Fibroblast of lung (primary cell): Measurements from ENCODE around the gene CHADL. TPM values are rescaled to one million over a fixed set of nuclear protein-coding genes. Genes with fewer than 3 reads are reported as not detected.
A peak's percentile ranks its signal among the peaks of the same experiment; 100 is the strongest.
"Not testable (repeated sequence)": the region's sequence is repeated elsewhere in the genome, so short reads cannot be mapped to it uniquely, and the experiment has no call there.

Source experiments
- DNase-seq, 2 donors: peaks; one replicate each; pipeline versions ENCODE4 v3.0.0 to v3.0.0-alpha.2; 2010; ENCODE audit warnings: low read depth in 2 of 2
- H2AFZ ChIP-seq: 2 replicates; pipeline ENCODE4 v1.5.1; 2012; ENCODE audit warnings: low read length, control low read depth, inconsistent platforms
- H3K27ac ChIP-seq: 2 replicates; pipeline ENCODE4 v1.5.1; 2011; ENCODE audit warnings: low read length, control low read depth; ENCODE audit not compliant: insufficient read depth
- H3K27me3 ChIP-seq: 2 replicates; pipeline ENCODE4 v1.5.1; 2011; ENCODE audit warnings: mild to moderate bottlenecking, low read length; ENCODE audit not compliant: control insufficient read depth, insufficient read depth
- H3K36me3 ChIP-seq: 2 replicates; pipeline ENCODE4 v1.5.1; 2011; ENCODE audit warnings: low read length; ENCODE audit not compliant: control insufficient read depth, insufficient read depth
- H3K4me1 ChIP-seq: 2 replicates; pipeline ENCODE4 v1.5.1; 2011; ENCODE audit warnings: low read length; ENCODE audit not compliant: control insufficient read depth, insufficient read depth; ENCODE audit errors: extremely low read depth
- H3K4me2 ChIP-seq: 2 replicates; pipeline ENCODE4 v1.5.1; 2011; ENCODE audit warnings: low read length, control low read depth; ENCODE audit not compliant: insufficient read depth; ENCODE audit errors: extremely low read depth
- H3K4me3 ChIP-seq, 4 experiments: fragments of 200-600 bp in 1 of 4; sonication (generic) in 1 of 4; replicated peaks in 1 of 4; 2 replicates each; pipeline ENCODE4 v1.5.1; 2011 to 2016; ENCODE audit warnings: low read length in 4 of 4, low read depth in 3 of 4, mild to moderate bottlenecking in 3 of 4, control low read depth in 2 of 4, inconsistent platforms in 1 of 4, mixed read lengths in 1 of 4; ENCODE audit not compliant: insufficient read depth in 1 of 4; ENCODE audit errors: control extremely low read depth in 1 of 4
- H3K79me2 ChIP-seq: 2 replicates; pipeline ENCODE4 v1.5.1; 2012; ENCODE audit warnings: mild to moderate bottlenecking, low read length, inconsistent platforms; ENCODE audit not compliant: control insufficient read depth, insufficient read depth
- H3K9ac ChIP-seq: 2 replicates; pipeline ENCODE4 v1.5.1; 2011; ENCODE audit warnings: mild to moderate bottlenecking, low read length, control low read depth; ENCODE audit not compliant: insufficient read depth
- H3K9me3 ChIP-seq: 2 replicates; pipeline ENCODE4 v1.5.1; 2012; ENCODE audit warnings: low read depth, low read length; ENCODE audit not compliant: control insufficient read depth, insufficient read depth
- H4K20me1 ChIP-seq: 2 replicates; pipeline ENCODE4 v1.5.1; 2011; ENCODE audit warnings: low read length; ENCODE audit not compliant: control insufficient read depth, insufficient read depth; ENCODE audit errors: extremely low read depth
- EZH2 ChIP-seq: IDR thresholded peaks from 2 replicates; pipeline ENCODE4 v1.5.1; 2012; ENCODE audit warnings: low read length, control low read depth, mild to moderate bottlenecking; ENCODE audit errors: missing control alignments
- polyA plus RNA-seq, 2 donors: library from polyadenylated mRNA; depleted of rRNA in 1 of 2; stranded (reverse) in 1 of 2; unstranded in 1 of 2; fragments of >200 nt; gene quantifications; 2 replicates each; pipeline ENCODE4 v1.2.1, GENCODE V29; 2011 to 2012; ENCODE audit warnings: missing spikeins in 1 of 2
- total RNA-seq: library from RNA; depleted of rRNA; stranded (reverse); fragments of >200 nt; gene quantifications from 2 replicates; pipeline ENCODE4 v1.2.1, GENCODE V29; 2014
- TF ChIP-seq, protein P1 (sequence below), 2 donors: IDR thresholded peaks in 1 of 2; conservative IDR thresholded peaks in 1 of 2; 1 replicate in 1 of 2; 2 replicates in 1 of 2; pipeline ENCODE4 v1.5.1; 2011 to 2012; ENCODE audit warnings: low read length in 2 of 2, control low read depth in 1 of 2, inconsistent platforms in 1 of 2, low read depth in 1 of 2, mild to moderate bottlenecking in 1 of 2

The CHADL gene
- total and polyA plus RNA-seq, 2 donors (not counting 1 experiment from before 2014, with no cell fraction given): 0.10 to 3.1 TPM

DNA sequence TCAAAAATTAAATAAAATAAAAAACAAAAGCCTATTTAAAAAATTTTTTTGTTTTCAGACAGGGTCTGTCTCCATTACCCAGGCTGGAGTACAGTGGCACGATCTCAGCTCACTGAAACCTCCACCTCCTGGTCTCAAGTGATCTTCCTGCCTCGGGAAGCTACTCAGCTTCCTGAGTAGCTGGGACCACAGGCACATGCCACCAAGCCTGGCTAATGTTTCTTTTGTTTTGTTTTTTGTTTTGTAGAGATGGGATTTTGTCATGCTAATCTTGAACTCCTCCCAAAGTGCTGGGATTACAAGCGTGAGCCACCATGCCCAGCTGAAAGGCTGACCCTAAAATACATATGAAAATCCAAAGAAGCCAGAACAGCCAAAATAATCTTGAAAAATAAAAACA lies 56.1 kb downstream of the CHADL start:
- Histone ChIP-seq H3K27me3 (no peaks in the 10 kb centered on the region), H2AFZ (no peak overlapping the region), H3K79me2 (no peaks in the 10 kb centered on the region), H4K20me1 (no peaks in the 10 kb centered on the region), H3K9me3 (no peaks in the 10 kb centered on the region), H3K9ac (no peak overlapping the region), H3K4me3 (no peak overlapping the region), H3K36me3 (no peaks in the 10 kb centered on the region), H3K27ac (no peak overlapping the region), H3K4me1 (no peaks in the 10 kb centered on the region), H3K4me2 (no peak overlapping the region)
- DNase-seq: no peak
- TF ChIP-seq, protein P1, sequence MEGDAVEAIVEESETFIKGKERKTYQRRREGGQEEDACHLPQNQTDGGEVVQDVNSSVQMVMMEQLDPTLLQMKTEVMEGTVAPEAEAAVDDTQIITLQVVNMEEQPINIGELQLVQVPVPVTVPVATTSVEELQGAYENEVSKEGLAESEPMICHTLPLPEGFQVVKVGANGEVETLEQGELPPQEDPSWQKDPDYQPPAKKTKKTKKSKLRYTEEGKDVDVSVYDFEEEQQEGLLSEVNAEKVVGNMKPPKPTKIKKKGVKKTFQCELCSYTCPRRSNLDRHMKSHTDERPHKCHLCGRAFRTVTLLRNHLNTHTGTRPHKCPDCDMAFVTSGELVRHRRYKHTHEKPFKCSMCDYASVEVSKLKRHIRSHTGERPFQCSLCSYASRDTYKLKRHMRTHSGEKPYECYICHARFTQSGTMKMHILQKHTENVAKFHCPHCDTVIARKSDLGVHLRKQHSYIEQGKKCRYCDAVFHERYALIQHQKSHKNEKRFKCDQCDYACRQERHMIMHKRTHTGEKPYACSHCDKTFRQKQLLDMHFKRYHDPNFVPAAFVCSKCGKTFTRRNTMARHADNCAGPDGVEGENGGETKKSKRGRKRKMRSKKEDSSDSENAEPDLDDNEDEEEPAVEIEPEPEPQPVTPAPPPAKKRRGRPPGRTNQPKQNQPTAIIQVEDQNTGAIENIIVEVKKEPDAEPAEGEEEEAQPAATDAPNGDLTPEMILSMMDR (conservative IDR thresholded peaks at IDR 0.05 in 1 of 2, IDR thresholded peaks at IDR 0.05 in 1 of 2; ENCODE audit: low read depth in 1 of 2, low read length in 2 of 2): no peak
- no peak for TF ChIP-seq EZH2

DNA sequence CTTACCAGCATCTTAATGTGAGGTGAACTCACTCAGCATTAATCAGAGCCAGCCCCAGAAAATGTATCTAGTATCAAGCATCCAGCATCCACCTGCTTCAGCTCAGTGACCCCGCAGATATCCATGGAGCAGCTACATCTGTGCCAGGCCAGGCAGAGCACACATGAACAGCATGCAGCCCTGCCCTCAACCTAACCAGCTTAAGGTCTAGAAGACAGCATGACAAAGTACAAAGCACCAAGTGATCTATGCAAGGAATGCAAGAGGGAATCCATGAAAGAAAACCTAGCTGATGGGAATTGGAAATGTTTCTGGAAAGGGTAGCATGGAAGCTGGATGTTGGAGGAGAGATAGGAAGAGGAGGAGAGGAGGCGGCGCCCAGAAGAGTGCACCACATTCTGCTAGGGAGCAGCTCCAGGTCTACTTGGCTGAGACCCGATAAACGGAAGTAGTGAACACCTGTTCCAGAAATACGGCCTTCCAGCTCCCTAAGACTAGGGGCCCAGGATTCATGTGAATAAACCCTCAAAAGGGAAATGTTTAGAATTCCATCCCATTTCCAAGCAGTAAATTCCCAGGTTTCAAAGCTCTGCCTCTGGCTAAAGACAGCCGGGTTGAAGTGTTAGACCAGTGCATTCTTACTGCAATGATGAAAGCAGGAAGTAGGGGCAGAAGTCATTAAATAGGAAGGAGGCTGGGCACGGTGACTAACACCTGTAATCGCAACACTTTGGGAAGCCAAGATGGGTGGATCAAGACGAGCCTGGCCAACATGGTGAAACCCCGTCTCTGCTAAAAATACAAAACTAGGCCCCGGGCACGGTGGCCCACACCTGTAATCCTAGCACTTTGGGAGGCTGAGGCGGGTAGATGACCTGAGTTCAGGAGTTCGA lies 59.1 kb downstream of the CHADL start:
- DNase-seq: peak in 1 of 2 donors; percentile 82
- TF ChIP-seq EZH2: no peak
- TF ChIP-seq, protein P1 (conservative IDR thresholded peaks at IDR 0.05 in 1 of 2, IDR thresholded peaks at IDR 0.05 in 1 of 2; ENCODE audit: low read depth in 1 of 2, low read length in 2 of 2): no peak
- H3K4me3 ChIP-seq: no peak overlapping the region

DNA sequence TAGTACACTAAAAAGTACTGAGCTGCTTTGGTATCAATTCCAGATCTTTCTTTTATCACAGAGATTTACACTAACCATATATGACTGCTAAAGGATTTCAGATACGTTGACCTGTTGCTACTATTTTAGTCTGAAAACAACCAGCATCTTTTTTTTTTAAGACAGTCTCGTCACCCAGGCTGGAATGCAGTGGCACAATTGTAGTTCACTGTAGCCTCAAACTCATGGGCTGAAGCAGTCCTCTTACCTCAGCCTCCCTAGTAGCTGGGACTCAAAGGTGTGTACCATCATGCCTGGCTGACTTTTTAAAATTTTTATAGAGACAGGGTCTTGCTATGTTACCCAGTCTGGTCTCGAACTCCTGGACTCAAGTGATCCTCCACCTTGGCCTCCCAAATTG lies 59.8 kb downstream of the CHADL start:
- H3K9ac ChIP-seq: no peak overlapping the region
- H3K36me3 ChIP-seq: peaks cover 19% of the 10 kb centered on the region
- no peak for DNase-seq
- H3K4me2 ChIP-seq: no peak overlapping the region
- no peak for TF ChIP-seq EZH2
- TF ChIP-seq, protein P1 (conservative IDR thresholded peaks at IDR 0.05 in 1 of 2, IDR thresholded peaks at IDR 0.05 in 1 of 2; ENCODE audit: low read depth in 1 of 2, low read length in 2 of 2): no peak
- H2AFZ ChIP-seq: no peak overlapping the region
- no peak overlapping the region for H3K27ac ChIP-seq
- H3K4me1 ChIP-seq: no peaks in the 10 kb centered on the region
- H3K4me3 ChIP-seq: no peak overlapping the region
- H3K79me2 ChIP-seq: no peaks in the 10 kb centered on the region
- no peaks in the 10 kb centered on the region for H3K9me3 ChIP-seq
- no peaks in the 10 kb centered on the region for H4K20me1 ChIP-seq
- H3K27me3 ChIP-seq: no peaks in the 10 kb centered on the region

More for the DNA sequence above, 59.1 kb downstream of the CHADL start:
- Histone ChIP-seq H3K9me3 (no peaks in the 10 kb centered on the region), H3K9ac (no peak overlapping the region), H3K79me2 (no peaks in the 10 kb centered on the region), H4K20me1 (no peaks in the 10 kb centered on the region), H2AFZ (no peak overlapping the region), H3K36me3 (peaks cover 15% of the 10 kb centered on the region), H3K4me1 (no peaks in the 10 kb centered on the region), H3K27me3 (no peaks in the 10 kb centered on the region), H3K4me2 (no peak overlapping the region), H3K27ac (peak overlapping the region; percentile 16)

DNA sequence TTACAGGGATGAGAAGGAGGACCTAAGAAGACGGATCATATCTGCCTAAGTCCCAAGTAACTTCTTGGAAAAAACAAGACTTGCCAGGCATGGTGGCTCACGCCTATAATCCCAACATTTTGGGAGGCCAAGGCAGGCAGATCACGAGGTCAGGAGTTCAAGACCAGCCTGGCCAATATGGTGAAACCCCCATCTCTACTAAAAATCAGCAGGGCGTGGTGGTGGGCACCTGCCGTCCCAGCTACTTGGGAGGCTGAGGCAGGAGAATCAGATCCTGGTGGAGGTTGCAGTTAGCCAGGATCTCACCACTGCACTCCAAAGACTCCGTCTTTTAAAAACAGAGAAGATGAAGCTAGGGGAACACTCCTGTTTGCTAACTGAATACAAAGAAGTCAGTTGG lies 60.4 kb downstream of the CHADL start:
- DNase-seq, H2AFZ ChIP-seq, H3K9me3 ChIP-seq, H3K4me3 ChIP-seq, H4K20me1 ChIP-seq, H3K27ac ChIP-seq, H3K27me3 ChIP-seq, H3K79me2 ChIP-seq, H3K4me2 ChIP-seq, H3K9ac ChIP-seq, H3K4me1 ChIP-seq: not testable (repeated sequence)
- peaks cover 21% of the 10 kb centered on the region for H3K36me3 ChIP-seq
